Thyroid gland (tissue), 4 donors: ENCODE measurements around the gene FEV. TPM values are rescaled to one million over a fixed set of nuclear protein-coding genes. Genes with fewer than 3 reads are reported as not detected.

Experiments used
- DNase-seq, 2 donors: peaks; one replicate each; pipeline ENCODE4 v3.0.0-alpha.2; 2019
- H3K27ac ChIP-seq, 3 donors: fragments of 200-600 bp; sonication (generic); 1 replicate in 2 of 3; 2 replicates in 1 of 3; pipeline ENCODE4 v1.5.1; 2016 to 2019; ENCODE audit warnings: mild to moderate bottlenecking in 1 of 3, moderate library complexity in 1 of 3
- H3K27me3 ChIP-seq: fragments of 200-600 bp; sonication (generic); one replicate; pipeline ENCODE4 v1.5.1; 2019
- H3K36me3 ChIP-seq, 2 donors: fragments of 200-600 bp; sonication (generic); one replicate each; pipeline ENCODE4 v1.5.1; 2016 to 2019
- H3K4me1 ChIP-seq, 2 donors: fragments of 200-600 bp; sonication (generic); one replicate each; pipeline ENCODE4 v1.5.1; 2017 to 2019
- H3K4me3 ChIP-seq, 3 donors: fragments of 200-600 bp; sonication (generic); replicated peaks in 1 of 3; 1 replicate in 2 of 3; 2 replicates in 1 of 3; pipeline ENCODE4 v1.5.1; 2016; ENCODE audit warnings: mild to moderate bottlenecking in 1 of 3
- H3K9me3 ChIP-seq: fragments of 200-600 bp; sonication (generic); one replicate; pipeline ENCODE4 v1.5.1; 2017
- CTCF ChIP-seq, 6 experiments: fragments of 200-600 bp in 3 of 6; fragments of 450-650 bp in 3 of 6; sonication (generic) in 3 of 6; IDR thresholded peaks; one replicate each; pipeline ENCODE4 v1.5.1; 2016 to 2019; ENCODE audit warnings: antibody characterized with exemption in 6 of 6, mild to moderate bottlenecking in 2 of 6, inconsistent platforms in 1 of 6, moderate library complexity in 1 of 6
- POLR2A ChIP-seq, 2 donors: fragments of 450-650 bp; IDR thresholded peaks; one replicate each; pipeline ENCODE4 v1.6.1; 2017; ENCODE audit warnings: antibody characterized with exemption in 2 of 2, mild to moderate bottlenecking in 2 of 2, moderate library complexity in 1 of 2
- WGBS, 2 donors: methylation state at CpG; one replicate each; pipeline ENCODE4 v1.1.5; 2017; 5-methylcytosine and 5-hydroxymethylcytosine counted together
- intact Hi-C: fragments of 100-400 bp; cut with DNase I; formaldehyde crosslinking; loops from one replicate; pipeline ENCODE4 v1.15.1; 2023
- total RNA-seq, 4 donors: library from RNA; depleted of rRNA; stranded (reverse); fragments of >200 nt; gene quantifications; one replicate each; pipeline ENCODE4 v1.2.3, GENCODE V29; 2016

Gene FEV
- total RNA-seq, 4 donors from 2014 or later = not detected

DNA sequence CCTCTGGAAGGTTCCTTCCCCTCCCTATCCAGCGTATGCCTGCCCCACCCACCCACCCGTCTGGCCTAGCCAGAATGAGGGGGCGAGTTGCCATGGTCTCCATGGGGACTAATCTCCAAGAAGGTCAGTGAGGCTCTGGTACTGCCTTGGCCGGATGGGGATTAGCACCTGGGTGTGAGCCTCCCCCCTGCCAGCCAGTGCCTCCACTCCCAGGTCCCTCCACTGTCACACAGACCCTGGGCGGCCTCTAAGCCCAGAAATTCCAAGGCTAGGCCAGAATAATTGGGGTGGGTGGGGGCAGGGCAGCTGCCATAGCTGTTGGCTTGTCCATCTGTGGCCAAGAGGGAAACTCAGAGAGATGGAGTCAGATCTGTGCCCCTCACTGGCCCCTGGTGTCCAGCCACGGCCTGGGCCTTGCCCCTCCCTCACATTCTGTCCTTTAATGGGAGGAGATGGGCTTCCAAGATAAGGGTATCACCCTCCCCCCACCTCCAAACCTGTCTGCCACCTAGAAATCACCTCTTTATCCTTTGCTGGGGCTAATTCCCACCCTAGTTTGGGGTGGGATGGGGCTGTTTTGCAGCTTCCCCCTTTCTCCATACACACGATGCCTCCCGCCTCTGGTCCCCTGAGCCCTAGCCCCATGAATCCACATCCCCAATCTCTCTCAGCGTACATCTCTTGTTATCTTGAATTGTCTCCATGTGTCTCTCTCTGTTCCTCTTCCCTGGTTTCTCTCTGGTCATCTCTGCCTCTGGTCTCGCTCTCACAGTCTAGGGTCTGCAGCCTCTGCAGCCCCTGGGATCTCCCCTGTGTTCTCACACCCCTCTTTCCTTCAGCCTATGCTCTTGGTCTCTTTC is 14.3 kb upstream of the FEV start:
- intact Hi-C loops = no loop called here
- Histone ChIP-seq H3K27ac (no peak overlapping the region), H3K27me3 (peaks cover 21% of the 10 kb centered on the region), H3K4me1 (peaks cover 24 to 30% of the 10 kb centered on the region in 2 donors), H3K4me3 (no peak overlapping the region), H3K36me3 (no peaks in the 10 kb centered on the region), H3K9me3 (no peaks in the 10 kb centered on the region)
- TF ChIP-seq POLR2A (IDR thresholded peaks at IDR 0.05) = no peak
- TF ChIP-seq CTCF (IDR thresholded peaks at IDR 0.05) = no peak
- WGBS, 2 donors = 50 to 54% methylated on average over 8 to 10 of the region's 10 CpGs
- DNase-seq = no peak

DNA sequence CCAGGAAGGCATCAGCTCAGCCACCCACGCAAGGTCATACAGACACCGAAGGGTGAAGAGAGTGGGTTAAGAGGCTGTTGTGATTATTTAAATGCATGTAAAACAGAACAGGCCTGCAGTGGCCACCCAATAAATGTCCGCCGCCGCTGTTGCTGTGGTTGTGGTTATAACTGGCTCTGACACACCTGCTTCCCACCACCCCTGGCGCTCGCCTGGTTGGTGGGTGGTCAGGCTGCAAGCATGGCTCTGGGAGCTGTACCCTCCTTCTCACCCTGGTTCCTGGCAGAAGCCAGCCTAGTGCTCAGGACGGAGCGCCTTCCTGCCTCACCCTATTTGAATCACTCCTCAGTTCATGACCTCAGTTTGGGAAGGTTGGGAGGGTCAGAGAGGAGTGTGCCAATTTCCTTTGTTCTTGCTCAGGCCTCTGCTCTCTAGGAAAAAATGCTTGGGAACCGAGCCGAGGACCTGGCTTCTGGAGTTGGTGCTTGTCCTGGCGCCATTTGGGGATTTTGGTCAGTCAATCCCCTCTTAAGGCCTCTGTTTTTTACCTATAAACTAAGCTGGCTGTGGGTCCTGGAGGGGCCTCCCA is 13.5 kb upstream of the FEV start:
- Histone ChIP-seq H3K36me3 (no peaks in the 10 kb centered on the region), H3K27ac (no peak overlapping the region), H3K9me3 (no peaks in the 10 kb centered on the region), H3K4me1 (peaks cover 30 to 36% of the 10 kb centered on the region in 2 donors), H3K4me3 (no peak overlapping the region), H3K27me3 (peaks cover 19% of the 10 kb centered on the region)
- intact Hi-C loops = no loop called here
- no peak for DNase-seq
- 62 to 72% methylated on average over 12 of the region's 12 CpGs for WGBS, 2 donors
- TF ChIP-seq CTCF (IDR thresholded peaks at IDR 0.05) (no peak), POLR2A (IDR thresholded peaks at IDR 0.05) (no peak)

- H3K27ac ChIP-seq = no peak overlapping the region
- peaks cover 32 to 39% of the 10 kb centered on the region in 2 donors for H3K4me1 ChIP-seq
- 7 to 57% methylated on average over 1 to 2 of the region's 2 CpGs for WGBS, 2 donors
- H3K4me3 ChIP-seq = no peak overlapping the region
- peaks cover 20% of the 10 kb centered on the region for H3K27me3 ChIP-seq
- DNase-seq = no peak
- intact Hi-C loops = no loop called here
- no peak for TF ChIP-seq POLR2A (IDR thresholded peaks at IDR 0.05)
- no peak for TF ChIP-seq CTCF (IDR thresholded peaks at IDR 0.05)
- H3K36me3 ChIP-seq = no peaks in the 10 kb centered on the region
- no peaks in the 10 kb centered on the region for H3K9me3 ChIP-seq
These were observed 12.7 kb upstream of the FEV start for GRCh38 chr2:218997731-218998130.

- Histone ChIP-seq H3K4me1 (peaks cover 24 to 32% of the 10 kb centered on the region in 2 donors), H3K36me3 (no peaks in the 10 kb centered on the region), H3K4me3 (no peak overlapping the region), H3K27ac (no peak overlapping the region), H3K27me3 (peaks cover 19% of the 10 kb centered on the region), H3K9me3 (no peaks in the 10 kb centered on the region)
- WGBS, 2 donors = 61 to 69% methylated on average over 3 to 4 of the region's 4 CpGs
- intact Hi-C loops = no loop called here
- DNase-seq = no peak
- TF ChIP-seq CTCF (IDR thresholded peaks at IDR 0.05) (no peak), POLR2A (IDR thresholded peaks at IDR 0.05) (no peak)
These were observed 12.0 kb upstream of the FEV start for GRCh38 chr2:218996937-218997336.
